Upper lobe of left lung (tissue), 6 donors: ENCODE data around the gene IFNAR1. TPM values are rescaled to one million over a fixed set of nuclear protein-coding genes. Genes with fewer than 3 reads are reported as not detected.

Experiments
- ATAC-seq, 2 donors: fragments of 200-7000 bp; cut with Tn5 transposase; one replicate each; pipeline ENCODE4 v1.9.1; 2022; ENCODE audit warnings: mild to moderate bottlenecking in 2 of 2, moderate library complexity in 2 of 2; ENCODE audit not compliant: low FRiP score in 2 of 2
- DNase-seq, 2 donors: peaks; one replicate each; pipeline ENCODE4 v3.0.0-alpha.2; 2019 to 2020
- H3K27ac ChIP-seq, 4 donors: fragments of 200-600 bp; sonication (generic); one replicate each; pipeline ENCODE4 v1.5.1; 2016 to 2019
- H3K27me3 ChIP-seq, 4 donors: fragments of 200-600 bp; sonication (generic); one replicate each; pipeline ENCODE4 v1.5.1; 2017 to 2019
- H3K36me3 ChIP-seq, 4 donors: fragments of 200-600 bp; sonication (generic); one replicate each; pipeline ENCODE4 v1.5.1; 2016 to 2019
- H3K4me1 ChIP-seq, 4 donors: fragments of 200-600 bp; sonication (generic); one replicate each; pipeline ENCODE4 v1.5.1; 2018 to 2019
- H3K4me3 ChIP-seq, 4 donors: fragments of 200-600 bp; sonication (generic); one replicate each; pipeline ENCODE4 v1.5.1; 2017 to 2019; ENCODE audit warnings: mild to moderate bottlenecking in 2 of 4, moderate library complexity in 1 of 4
- H3K9me3 ChIP-seq, 4 donors: fragments of 200-600 bp; sonication (generic); one replicate each; pipeline ENCODE4 v1.5.1; 2018 to 2019
- EP300 ChIP-seq, 4 donors: sonication (generic); formaldehyde crosslinking; IDR thresholded peaks; one replicate each; pipeline ENCODE4 v1.5.1; 2017; ENCODE audit warnings: antibody characterized with exemption in 4 of 4, control low read depth in 2 of 4
- POLR2A ChIP-seq, 4 donors: fragments of 450-650 bp; IDR thresholded peaks; one replicate each; pipeline ENCODE4 v1.5.1; 2016 to 2017; ENCODE audit warnings: antibody characterized with exemption in 4 of 4, mild to moderate bottlenecking in 2 of 4
- POLR2AphosphoS5 ChIP-seq, 2 donors: sonication (generic); formaldehyde crosslinking; IDR thresholded peaks; one replicate each; pipeline ENCODE4 v1.5.1; 2017; ENCODE audit warnings: antibody characterized with exemption in 2 of 2
- WGBS, 2 donors: methylation state at CpG; one replicate each; pipeline ENCODE4 v1.1.5; 2017 to 2018; 5-methylcytosine and 5-hydroxymethylcytosine counted together
- total RNA-seq, 6 donors: library from RNA; depleted of rRNA in 4 of 6; stranded (reverse); fragments of >200 nt in 4 of 6; gene quantifications; one replicate each; pipeline versions ENCODE4 v1.1.0 to v1.2.1, GENCODE V29; 2016 to 2021
- TF ChIP-seq, protein P1 (sequence below), 6 experiments: fragments of 450-650 bp in 4 of 6; fragments of 200-600 bp in 2 of 6; sonication (generic) in 2 of 6; IDR thresholded peaks; one replicate each; pipeline ENCODE4 v1.5.1; 2016 to 2019; ENCODE audit warnings: antibody characterized with exemption in 6 of 6
- donor health status: DM: no; HTN: no; CAD: no; lungs with moderate emphysema.
- donor health status: DM: no; HTN: yes; CAD: no; lungs with severe emphysema.

The IFNAR1 gene
- total RNA-seq, 6 donors from 2014 or later = 17.1 to 68.5 (median 36.0) TPM

DNA sequence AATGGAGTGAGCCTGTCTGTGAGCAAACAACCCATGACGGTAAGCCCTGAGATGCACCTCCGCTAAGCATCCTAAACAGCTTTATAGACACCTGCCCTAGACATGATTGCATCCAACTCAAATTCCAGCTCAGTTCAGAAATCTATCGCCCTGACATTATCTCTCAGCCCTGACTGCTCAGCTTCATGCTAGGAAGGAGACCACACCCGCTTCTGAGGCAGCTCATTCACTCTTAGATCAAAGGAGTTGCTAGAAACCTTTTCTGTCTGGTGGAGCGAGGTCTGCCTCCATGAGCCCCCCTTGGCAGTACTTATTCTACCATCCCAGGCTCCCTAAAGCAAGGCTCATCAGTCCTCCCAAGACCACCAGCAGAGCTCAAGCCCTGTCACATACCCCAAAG is 41.6 kb upstream of the IFNAR1 start:
- no peak overlapping the region for H3K27ac ChIP-seq
- H3K4me1 ChIP-seq = peaks cover 24 to 25% (median 24%) of the 10 kb centered on the region in 4 donors
- no peak overlapping the region for H3K4me3 ChIP-seq
- WGBS, 2 donors = 93 to 97% methylated on average over 5 of the region's 5 CpGs
- H3K36me3 ChIP-seq = peaks cover 23 to 85% (median 43%) of the 10 kb centered on the region in 4 donors
- peaks cover 0 to 4% (median 0%) of the 10 kb centered on the region in 4 donors for H3K9me3 ChIP-seq
- no peaks in the 10 kb centered on the region for H3K27me3 ChIP-seq
- ATAC-seq = no peak
- no peak for TF ChIP-seq POLR2AphosphoS5 (IDR thresholded peaks at IDR 0.05)
- TF ChIP-seq, protein P1, sequence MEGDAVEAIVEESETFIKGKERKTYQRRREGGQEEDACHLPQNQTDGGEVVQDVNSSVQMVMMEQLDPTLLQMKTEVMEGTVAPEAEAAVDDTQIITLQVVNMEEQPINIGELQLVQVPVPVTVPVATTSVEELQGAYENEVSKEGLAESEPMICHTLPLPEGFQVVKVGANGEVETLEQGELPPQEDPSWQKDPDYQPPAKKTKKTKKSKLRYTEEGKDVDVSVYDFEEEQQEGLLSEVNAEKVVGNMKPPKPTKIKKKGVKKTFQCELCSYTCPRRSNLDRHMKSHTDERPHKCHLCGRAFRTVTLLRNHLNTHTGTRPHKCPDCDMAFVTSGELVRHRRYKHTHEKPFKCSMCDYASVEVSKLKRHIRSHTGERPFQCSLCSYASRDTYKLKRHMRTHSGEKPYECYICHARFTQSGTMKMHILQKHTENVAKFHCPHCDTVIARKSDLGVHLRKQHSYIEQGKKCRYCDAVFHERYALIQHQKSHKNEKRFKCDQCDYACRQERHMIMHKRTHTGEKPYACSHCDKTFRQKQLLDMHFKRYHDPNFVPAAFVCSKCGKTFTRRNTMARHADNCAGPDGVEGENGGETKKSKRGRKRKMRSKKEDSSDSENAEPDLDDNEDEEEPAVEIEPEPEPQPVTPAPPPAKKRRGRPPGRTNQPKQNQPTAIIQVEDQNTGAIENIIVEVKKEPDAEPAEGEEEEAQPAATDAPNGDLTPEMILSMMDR (IDR thresholded peaks at IDR 0.05) = no peak
- TF ChIP-seq POLR2A (IDR thresholded peaks at IDR 0.05) = no peak
- no peak for TF ChIP-seq EP300 (IDR thresholded peaks at IDR 0.05)
- DNase-seq = no peak

DNA sequence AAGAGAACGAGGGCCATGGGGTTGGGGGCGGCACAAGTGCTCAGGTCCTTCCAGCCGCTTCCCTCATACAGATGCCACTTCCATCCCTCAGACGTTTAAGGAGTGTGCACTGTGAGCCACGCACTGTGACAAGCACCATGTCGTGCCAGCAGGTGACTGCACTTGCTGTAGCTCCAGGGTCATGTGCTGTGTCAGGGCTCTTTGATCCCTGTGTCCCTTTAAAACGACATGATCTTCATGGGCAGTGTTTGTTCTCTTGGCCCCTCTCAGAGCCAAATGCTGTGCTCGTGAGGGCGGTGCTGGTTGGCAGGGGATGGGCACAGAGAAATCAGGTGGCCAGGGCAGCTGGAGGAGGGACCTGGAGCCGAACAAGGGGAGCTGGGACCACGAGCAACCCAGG is 38.7 kb upstream of the IFNAR1 start:
- 68 to 70% methylated on average over 11 of the region's 11 CpGs for WGBS, 2 donors
- DNase-seq = no peak
- TF ChIP-seq, protein P1 (IDR thresholded peaks at IDR 0.05) = no peak
- TF ChIP-seq EP300 (IDR thresholded peaks at IDR 0.05) (no peak), POLR2AphosphoS5 (IDR thresholded peaks at IDR 0.05) (no peak), POLR2A (IDR thresholded peaks at IDR 0.05) (no peak)
- H3K4me3 ChIP-seq = no peak overlapping the region
- no peaks in the 10 kb centered on the region for H3K27me3 ChIP-seq
- H3K4me1 ChIP-seq = peaks cover 30 to 38% (median 35%) of the 10 kb centered on the region in 4 donors
- ATAC-seq = no peak
- peak overlapping the region; percentile 74 to 85 (median 81) for H3K27ac ChIP-seq
- no peaks in the 10 kb centered on the region for H3K9me3 ChIP-seq
- H3K36me3 ChIP-seq = peaks cover 14 to 76% (median 43%) of the 10 kb centered on the region in 4 donors

DNA sequence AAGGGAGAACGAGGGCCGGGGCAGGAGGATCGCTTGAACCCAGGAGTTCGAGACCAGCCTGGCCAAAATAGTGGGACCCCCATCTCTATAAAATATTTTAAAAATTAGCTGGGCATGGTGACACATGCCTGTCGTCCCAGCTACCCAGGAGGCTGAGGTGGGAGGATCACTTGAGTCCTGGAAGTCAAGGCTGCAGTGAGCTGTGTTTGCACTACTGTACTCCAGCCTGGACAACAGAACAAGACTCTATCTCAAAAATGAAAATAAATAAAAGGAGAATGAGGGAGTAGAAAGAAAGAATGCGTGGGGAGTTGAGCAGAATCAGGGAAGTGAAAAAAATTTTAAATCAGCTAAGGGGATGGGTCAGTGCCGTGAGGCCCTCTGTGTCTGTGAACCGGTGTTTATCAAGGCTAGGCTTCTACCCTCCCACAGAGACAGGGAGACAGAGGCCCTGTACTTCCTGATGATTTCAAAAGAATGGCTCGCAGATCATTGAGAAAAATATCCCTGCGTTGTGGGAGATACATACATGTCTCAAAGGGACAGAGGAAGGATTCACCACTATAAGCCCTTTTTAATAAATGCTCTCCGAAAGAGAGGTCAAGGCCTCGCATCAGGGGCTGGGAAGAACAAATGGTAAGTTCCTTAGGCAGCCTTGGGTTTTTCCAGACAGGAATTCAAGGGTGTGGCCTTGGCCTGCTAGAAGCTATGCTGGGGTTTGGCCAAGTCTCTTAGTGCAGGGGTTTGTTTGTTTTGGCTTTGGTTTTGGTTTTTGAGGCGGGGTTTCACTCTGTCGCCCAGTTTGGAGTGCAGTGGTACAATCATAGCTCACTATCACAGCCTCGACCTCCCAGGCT is 37.9 kb upstream of the IFNAR1 start:
- 42 to 51% methylated on average over 15 of the region's 15 CpGs for WGBS, 2 donors
- DNase-seq (peak in 1 of 2 donors; percentile 79), ATAC-seq (peak; percentile 79 to 80)
- TF ChIP-seq POLR2AphosphoS5 (IDR thresholded peaks at IDR 0.05) (no peak), EP300 (IDR thresholded peaks at IDR 0.05) (peak in 1 of 4 donors; percentile 11), POLR2A (IDR thresholded peaks at IDR 0.05) (no peak)
- TF ChIP-seq, protein P1 (IDR thresholded peaks at IDR 0.05) = no peak
- H3K27me3 ChIP-seq = no peaks in the 10 kb centered on the region
- peaks cover 14 to 72% (median 46%) of the 10 kb centered on the region in 4 donors for H3K36me3 ChIP-seq
- H3K9me3 ChIP-seq = no peaks in the 10 kb centered on the region
- no peak overlapping the region for H3K4me3 ChIP-seq
- peak overlapping the region; percentile 74 to 85 (median 81) for H3K27ac ChIP-seq
- peaks cover 30 to 38% (median 35%) of the 10 kb centered on the region in 4 donors for H3K4me1 ChIP-seq

DNA sequence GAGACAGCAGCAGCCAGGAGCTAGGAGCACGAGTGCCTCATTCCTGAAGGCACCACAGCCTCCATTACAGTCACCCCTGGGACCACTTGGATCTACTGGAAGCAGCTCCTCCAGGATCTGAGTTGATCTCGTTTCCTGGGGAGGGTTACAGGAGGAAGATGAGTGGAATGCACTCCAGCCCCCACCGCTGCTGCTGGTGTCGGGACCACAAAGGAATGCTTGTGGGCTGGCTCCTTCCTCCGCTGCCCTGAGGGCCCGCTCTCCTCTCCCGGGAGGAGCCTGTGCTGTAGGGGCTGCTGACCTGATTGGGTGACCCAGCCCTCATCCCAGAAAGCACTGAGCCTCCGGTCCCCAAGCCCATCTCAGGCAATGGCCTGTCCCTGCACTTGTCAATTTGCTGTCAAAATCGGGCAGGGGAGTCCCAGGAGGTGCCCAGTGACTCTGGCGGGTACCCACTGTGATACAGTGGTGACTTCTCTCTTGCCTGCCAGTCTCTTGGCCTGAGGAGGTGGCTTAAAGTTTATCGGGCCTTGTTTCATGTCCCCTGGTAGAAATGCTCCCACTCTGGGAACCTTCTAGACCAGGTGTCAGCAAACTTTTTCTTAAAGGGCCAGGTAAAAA is 35.5 kb upstream of the IFNAR1 start:
- H3K36me3 ChIP-seq = peaks cover 8 to 72% (median 50%) of the 10 kb centered on the region in 4 donors

More for the DNA sequence above, 35.5 kb upstream of the IFNAR1 start:
- H3K9me3 ChIP-seq = no peaks in the 10 kb centered on the region
- H3K4me1 ChIP-seq = peaks cover 30 to 40% (median 35%) of the 10 kb centered on the region in 4 donors
- no peaks in the 10 kb centered on the region for H3K27me3 ChIP-seq
- H3K27ac ChIP-seq = peak overlapping the region in 3 of 4 donors; percentile 44 to 84 (median 50)
- DNase-seq (peak in 1 of 2 donors; percentile 32), ATAC-seq (no peak)
- TF ChIP-seq POLR2AphosphoS5 (IDR thresholded peaks at IDR 0.05) (no peak), EP300 (IDR thresholded peaks at IDR 0.05) (no peak), POLR2A (IDR thresholded peaks at IDR 0.05) (no peak)
- TF ChIP-seq, protein P1 (IDR thresholded peaks at IDR 0.05) = no peak
- 71 to 83% methylated on average over 1 to 11 of the region's 11 CpGs for WGBS, 2 donors
- H3K4me3 ChIP-seq = no peak overlapping the region
